A673 (cell line): Measurements from ENCODE around the gene CPOX. TPM values are rescaled to one million over a fixed set of nuclear protein-coding genes. Genes with fewer than 3 reads are reported as not detected.

Source experiments
- BruUV-seq: library from RNA; stranded (reverse); fragments of 400-500 nt; replicated peaks from 2 replicates; lab custom pipeline; 2021; lab: Mats Ljungman, UMichigan
- CTCF ChIA-PET: fragments of 300-600 bp; sonication (Branson Sonifier 250); formaldehyde crosslinking; loops from one replicate; lab custom pipeline; 2022; ENCODE audit warnings: antibody characterized with exemption; lab: Charles Lee
- POLR2A ChIA-PET: fragments of 300-600 bp; sonication (Branson Sonifier 250); formaldehyde crosslinking; loops from one replicate; lab custom pipeline; 2022; ENCODE audit warnings: antibody characterized with exemption; ENCODE audit not compliant: low non-redundant PET; lab: Charles Lee
- DNase-seq: peaks from one replicate; pipeline ENCODE4 v3.0.0-alpha.2; 2015; ENCODE audit warnings: low spot score
- H3K27ac ChIP-seq: fragments of 200-600 bp; sonication (generic); 2 replicates; pipeline ENCODE4 v1.5.1; 2016; ENCODE audit warnings: mixed run types, low read depth, mild to moderate bottlenecking, mixed read lengths, antibody characterized with exemption, low read length; ENCODE audit not compliant: poor library complexity, severe bottlenecking
- H3K27me3 ChIP-seq: fragments of 200-600 bp; sonication (generic); replicated peaks from 2 replicates; pipeline ENCODE4 v1.6.1; 2017; ENCODE audit warnings: mixed run types, low read depth, mild to moderate bottlenecking, mixed read lengths, antibody characterized with exemption, low read length; ENCODE audit not compliant: insufficient read depth, poor library complexity
- H3K36me3 ChIP-seq: fragments of 200-600 bp; sonication (generic); 2 replicates; pipeline ENCODE4 v1.6.1; 2016; ENCODE audit warnings: mixed run types, mild to moderate bottlenecking, mixed read lengths, antibody characterized with exemption, low read length; ENCODE audit not compliant: insufficient read depth, poor library complexity, severe bottlenecking
- H3K4me1 ChIP-seq: fragments of 200-600 bp; sonication (generic); 2 replicates; pipeline ENCODE4 v1.6.1; 2017; ENCODE audit warnings: mixed run types, mild to moderate bottlenecking, mixed read lengths, antibody characterized with exemption, low read length; ENCODE audit not compliant: insufficient read depth, poor library complexity, severe bottlenecking
- H3K4me3 ChIP-seq: fragments of 200-600 bp; sonication (generic); 2 replicates; pipeline ENCODE4 v1.5.1; 2016; ENCODE audit warnings: low read depth, mixed run types, mild to moderate bottlenecking, mixed read lengths, low read length; ENCODE audit not compliant: poor library complexity, severe bottlenecking
- H3K9me3 ChIP-seq: fragments of 200-600 bp; sonication (generic); 2 replicates; pipeline ENCODE4 v1.6.1; 2016; ENCODE audit warnings: mixed run types, low read depth, mild to moderate bottlenecking, mixed read lengths, antibody characterized with exemption, low read length; ENCODE audit not compliant: poor library complexity, severe bottlenecking
- CTCF ChIP-seq: fragments of 300-800, 200-600 bp; sonication (generic); conservative IDR thresholded peaks from 2 replicates; pipeline ENCODE4 v1.5.1; 2017; ENCODE audit warnings: low read depth, mild to moderate bottlenecking, antibody characterized with exemption, low read length, moderate library complexity, mixed read lengths
- EZH2 ChIP-seq: fragments of 200-600 bp; sonication (generic); IDR thresholded peaks from 2 replicates; pipeline ENCODE4 v1.6.1; 2017; ENCODE audit warnings: borderline replicate concordance, low read depth, mild to moderate bottlenecking, mixed read lengths, antibody characterized with exemption, low read length; ENCODE audit not compliant: poor library complexity, severe bottlenecking
- intact Hi-C: fragments of 100-400 bp; cut with micrococcal nuclease; formaldehyde crosslinking; loops from one replicate; pipeline ENCODE4 v1.10.0; 2022; ENCODE audit not compliant: unreplicated experiment
- total RNA-seq: library from RNA; stranded (reverse); gene quantifications from 2 replicates; pipeline ENCODE4 v1.2.3, GENCODE V29; 2021

The CPOX gene
- total RNA-seq, 1 experiment from 2014 or later, result 27.7 TPM

GRCh38 chr3:98555025-98555379 is 38.4 kb downstream of the CPOX start:
- no peaks in the 10 kb centered on the region for H3K9me3 ChIP-seq
- CTCF ChIA-PET, result no interaction called here
- DNase-seq, result no peak
- no peaks in the 10 kb centered on the region for H3K36me3 ChIP-seq
- intact Hi-C loops, result no loop called here
- BruUV-seq, result no TSS peak
- peaks cover 46% of the 10 kb centered on the region for H3K27me3 ChIP-seq
- H3K4me1 ChIP-seq, result no peaks in the 10 kb centered on the region
- H3K27ac ChIP-seq, result no peak overlapping the region
- TF ChIP-seq CTCF (no peak), EZH2 (no peak)
- H3K4me3 ChIP-seq, result no peak overlapping the region
- POLR2A ChIA-PET, result no interaction called here

- TF ChIP-seq EZH2, result no peak
- TF ChIP-seq CTCF, result no peak
- H3K27ac ChIP-seq, result no peak overlapping the region
Measured at GRCh38 chr3:98554580-98554979, 38.8 kb downstream of the CPOX start.

GRCh38 chr3:98553753-98554152 is 39.7 kb downstream of the CPOX start:
- H3K9me3 ChIP-seq, result no peaks in the 10 kb centered on the region
- no peak overlapping the region for H3K4me3 ChIP-seq
- DNase-seq, result no peak
- no peaks in the 10 kb centered on the region for H3K4me1 ChIP-seq
- intact Hi-C loops, result no loop called here
- ChIA-PET POLR2A (no interaction called here), CTCF (no interaction called here)
- no peaks in the 10 kb centered on the region for H3K36me3 ChIP-seq
- no peak overlapping the region for H3K27ac ChIP-seq
- H3K27me3 ChIP-seq, result peaks cover 55% of the 10 kb centered on the region
- no peak for TF ChIP-seq EZH2
- TF ChIP-seq CTCF, result no peak
- no TSS peak for BruUV-seq

More at GRCh38 chr3:98554580-98554979, 38.8 kb downstream of the CPOX start:
- Histone ChIP-seq H3K9me3 (no peaks in the 10 kb centered on the region), H3K4me3 (no peak overlapping the region), H3K4me1 (no peaks in the 10 kb centered on the region), H3K27me3 (peaks cover 51% of the 10 kb centered on the region), H3K36me3 (no peaks in the 10 kb centered on the region)
- intact Hi-C loops, result no loop called here
- POLR2A ChIA-PET, result no interaction called here
- no peak for DNase-seq
- BruUV-seq, result no TSS peak
- CTCF ChIA-PET, result no interaction called here
